Liver (tissue), 3 donors: ENCODE results near the gene ECD.

Source experiments
- EGR1 ChIP-seq, 2 donors: IDR thresholded peaks; 2 replicates each; pipeline ENCODE4 v1.6.1; 2016 to 2018; ENCODE audit warnings: antibody characterized with exemption in 2 of 2, low read depth in 2 of 2
- GABPA ChIP-seq, 2 donors: IDR thresholded peaks in 1 of 2; conservative IDR thresholded peaks in 1 of 2; 2 replicates each; pipeline ENCODE4 v1.6.1; 2016; ENCODE audit warnings: antibody characterized with exemption in 2 of 2, mild to moderate bottlenecking in 1 of 2, moderate library complexity in 1 of 2
- HNF4G ChIP-seq: IDR thresholded peaks from 2 replicates; pipeline ENCODE4 v1.6.1; 2016; ENCODE audit warnings: antibody characterized with exemption
- JUND ChIP-seq, 2 donors: IDR thresholded peaks; 2 replicates each; pipeline ENCODE4 v1.6.1; 2016; ENCODE audit warnings: antibody characterized with exemption in 2 of 2
- TAF1 ChIP-seq: conservative IDR thresholded peaks from 2 replicates; pipeline ENCODE4 v1.6.1; 2016; ENCODE audit warnings: antibody characterized with exemption, mild to moderate bottlenecking
- YY1 ChIP-seq: IDR thresholded peaks from 2 replicates; pipeline ENCODE4 v1.6.1; 2016; ENCODE audit warnings: antibody characterized with exemption, mild to moderate bottlenecking
- TF ChIP-seq, protein P1 (sequence below): fragments of 150-350 bp; IDR thresholded peaks from 2 replicates; pipeline ENCODE4 v1.5.1; 2017; ENCODE audit warnings: improper control_type of control experiment, low read depth, low read length; ENCODE audit not compliant: missing input control
- TF ChIP-seq, protein P2 (sequence below): IDR thresholded peaks from 2 replicates; pipeline ENCODE4 v1.6.1; 2016; ENCODE audit warnings: antibody characterized with exemption, mild to moderate bottlenecking
- TF ChIP-seq, protein P3 (sequence below): IDR thresholded peaks from 2 replicates; pipeline ENCODE4 v1.6.1; 2016; ENCODE audit warnings: antibody characterized with exemption
- TF ChIP-seq, protein P4 (sequence below): IDR thresholded peaks from 2 replicates; pipeline ENCODE4 v1.6.1; 2016; ENCODE audit warnings: antibody characterized with exemption
- TF ChIP-seq, protein P5 (sequence below): IDR thresholded peaks from 2 replicates; pipeline ENCODE4 v1.6.1; 2016; ENCODE audit warnings: antibody characterized with exemption
- donor health status: healthy.
- donor health status: healthy.

DNA sequence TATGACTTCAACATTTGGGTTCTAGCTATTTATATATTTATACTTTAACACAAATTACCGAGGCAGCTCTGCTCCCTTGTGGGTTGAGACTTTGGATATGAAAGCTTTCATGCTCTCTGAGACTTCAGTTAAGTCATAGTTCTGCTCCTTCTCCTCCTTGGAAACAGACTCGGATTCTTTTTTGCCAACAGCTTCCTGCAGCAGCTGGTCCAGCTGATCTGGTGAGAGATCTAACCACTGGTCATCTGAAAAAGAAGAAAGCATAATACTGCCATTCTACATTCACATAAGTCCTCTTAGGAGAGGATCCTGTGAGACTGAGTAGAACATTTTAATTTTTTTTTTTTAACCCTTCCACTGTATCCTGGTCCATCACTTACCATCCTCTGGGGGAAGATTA, 28.6 kb downstream of the ECD start:
- TF ChIP-seq YY1 (no peak), TAF1 (no peak), GABPA (IDR thresholded peaks at IDR 0.05 in 1 of 2, conservative IDR thresholded peaks at IDR 0.05 in 1 of 2) (no peak), EGR1 (IDR thresholded peaks at IDR 0.05; ENCODE audit: low read depth in 2 of 2) (no peak), HNF4G (no peak), JUND (IDR thresholded peaks at IDR 0.05) (no peak)
- TF ChIP-seq, protein P1, sequence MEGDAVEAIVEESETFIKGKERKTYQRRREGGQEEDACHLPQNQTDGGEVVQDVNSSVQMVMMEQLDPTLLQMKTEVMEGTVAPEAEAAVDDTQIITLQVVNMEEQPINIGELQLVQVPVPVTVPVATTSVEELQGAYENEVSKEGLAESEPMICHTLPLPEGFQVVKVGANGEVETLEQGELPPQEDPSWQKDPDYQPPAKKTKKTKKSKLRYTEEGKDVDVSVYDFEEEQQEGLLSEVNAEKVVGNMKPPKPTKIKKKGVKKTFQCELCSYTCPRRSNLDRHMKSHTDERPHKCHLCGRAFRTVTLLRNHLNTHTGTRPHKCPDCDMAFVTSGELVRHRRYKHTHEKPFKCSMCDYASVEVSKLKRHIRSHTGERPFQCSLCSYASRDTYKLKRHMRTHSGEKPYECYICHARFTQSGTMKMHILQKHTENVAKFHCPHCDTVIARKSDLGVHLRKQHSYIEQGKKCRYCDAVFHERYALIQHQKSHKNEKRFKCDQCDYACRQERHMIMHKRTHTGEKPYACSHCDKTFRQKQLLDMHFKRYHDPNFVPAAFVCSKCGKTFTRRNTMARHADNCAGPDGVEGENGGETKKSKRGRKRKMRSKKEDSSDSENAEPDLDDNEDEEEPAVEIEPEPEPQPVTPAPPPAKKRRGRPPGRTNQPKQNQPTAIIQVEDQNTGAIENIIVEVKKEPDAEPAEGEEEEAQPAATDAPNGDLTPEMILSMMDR = no peak
- TF ChIP-seq, protein P2, sequence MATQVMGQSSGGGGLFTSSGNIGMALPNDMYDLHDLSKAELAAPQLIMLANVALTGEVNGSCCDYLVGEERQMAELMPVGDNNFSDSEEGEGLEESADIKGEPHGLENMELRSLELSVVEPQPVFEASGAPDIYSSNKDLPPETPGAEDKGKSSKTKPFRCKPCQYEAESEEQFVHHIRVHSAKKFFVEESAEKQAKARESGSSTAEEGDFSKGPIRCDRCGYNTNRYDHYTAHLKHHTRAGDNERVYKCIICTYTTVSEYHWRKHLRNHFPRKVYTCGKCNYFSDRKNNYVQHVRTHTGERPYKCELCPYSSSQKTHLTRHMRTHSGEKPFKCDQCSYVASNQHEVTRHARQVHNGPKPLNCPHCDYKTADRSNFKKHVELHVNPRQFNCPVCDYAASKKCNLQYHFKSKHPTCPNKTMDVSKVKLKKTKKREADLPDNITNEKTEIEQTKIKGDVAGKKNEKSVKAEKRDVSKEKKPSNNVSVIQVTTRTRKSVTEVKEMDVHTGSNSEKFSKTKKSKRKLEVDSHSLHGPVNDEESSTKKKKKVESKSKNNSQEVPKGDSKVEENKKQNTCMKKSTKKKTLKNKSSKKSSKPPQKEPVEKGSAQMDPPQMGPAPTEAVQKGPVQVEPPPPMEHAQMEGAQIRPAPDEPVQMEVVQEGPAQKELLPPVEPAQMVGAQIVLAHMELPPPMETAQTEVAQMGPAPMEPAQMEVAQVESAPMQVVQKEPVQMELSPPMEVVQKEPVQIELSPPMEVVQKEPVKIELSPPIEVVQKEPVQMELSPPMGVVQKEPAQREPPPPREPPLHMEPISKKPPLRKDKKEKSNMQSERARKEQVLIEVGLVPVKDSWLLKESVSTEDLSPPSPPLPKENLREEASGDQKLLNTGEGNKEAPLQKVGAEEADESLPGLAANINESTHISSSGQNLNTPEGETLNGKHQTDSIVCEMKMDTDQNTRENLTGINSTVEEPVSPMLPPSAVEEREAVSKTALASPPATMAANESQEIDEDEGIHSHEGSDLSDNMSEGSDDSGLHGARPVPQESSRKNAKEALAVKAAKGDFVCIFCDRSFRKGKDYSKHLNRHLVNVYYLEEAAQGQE = no peak
- TF ChIP-seq, protein P3, sequence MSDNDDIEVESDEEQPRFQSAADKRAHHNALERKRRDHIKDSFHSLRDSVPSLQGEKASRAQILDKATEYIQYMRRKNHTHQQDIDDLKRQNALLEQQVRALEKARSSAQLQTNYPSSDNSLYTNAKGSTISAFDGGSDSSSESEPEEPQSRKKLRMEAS = no peak
- TF ChIP-seq, protein P4, sequence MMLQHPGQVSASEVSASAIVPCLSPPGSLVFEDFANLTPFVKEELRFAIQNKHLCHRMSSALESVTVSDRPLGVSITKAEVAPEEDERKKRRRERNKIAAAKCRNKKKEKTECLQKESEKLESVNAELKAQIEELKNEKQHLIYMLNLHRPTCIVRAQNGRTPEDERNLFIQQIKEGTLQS = no peak
- TF ChIP-seq, protein P5, sequence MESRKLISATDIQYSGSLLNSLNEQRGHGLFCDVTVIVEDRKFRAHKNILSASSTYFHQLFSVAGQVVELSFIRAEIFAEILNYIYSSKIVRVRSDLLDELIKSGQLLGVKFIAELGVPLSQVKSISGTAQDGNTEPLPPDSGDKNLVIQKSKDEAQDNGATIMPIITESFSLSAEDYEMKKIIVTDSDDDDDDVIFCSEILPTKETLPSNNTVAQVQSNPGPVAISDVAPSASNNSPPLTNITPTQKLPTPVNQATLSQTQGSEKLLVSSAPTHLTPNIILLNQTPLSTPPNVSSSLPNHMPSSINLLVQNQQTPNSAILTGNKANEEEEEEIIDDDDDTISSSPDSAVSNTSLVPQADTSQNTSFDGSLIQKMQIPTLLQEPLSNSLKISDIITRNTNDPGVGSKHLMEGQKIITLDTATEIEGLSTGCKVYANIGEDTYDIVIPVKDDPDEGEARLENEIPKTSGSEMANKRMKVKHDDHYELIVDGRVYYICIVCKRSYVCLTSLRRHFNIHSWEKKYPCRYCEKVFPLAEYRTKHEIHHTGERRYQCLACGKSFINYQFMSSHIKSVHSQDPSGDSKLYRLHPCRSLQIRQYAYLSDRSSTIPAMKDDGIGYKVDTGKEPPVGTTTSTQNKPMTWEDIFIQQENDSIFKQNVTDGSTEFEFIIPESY = no peak
